ENCODE measurements around the gene ARHGAP18. TPM values are rescaled to one million over a fixed set of nuclear protein-coding genes. Genes with fewer than 3 reads are reported as not detected.

Gene ARHGAP18
- total and polyA plus RNA-seq, 2 of the 13 experiments (the other 11 are each of a cell fraction or from before 2014, with no cell fraction given): 58.2 to 115 TPM

GRCh38 chr6:129717277-129717676 is 7.3 kb upstream of the ARHGAP18 start (continued):
- TF ChIP-seq RARA (CRISPR knock-in tag; IDR thresholded peaks at IDR 0.05): peak; percentile 93
- TF ChIP-seq ZNF281 (CRISPR knock-in tag; IDR thresholded peaks at IDR 0.05; ENCODE audit: borderline replicate concordance): peak; percentile 43; the same call in 1 of the 2 replicates
- TF ChIP-seq PPARG (CRISPR knock-in tag; conservative IDR thresholded peaks at IDR 0.05): peak; percentile 63
- TF ChIP-seq, protein P1, sequence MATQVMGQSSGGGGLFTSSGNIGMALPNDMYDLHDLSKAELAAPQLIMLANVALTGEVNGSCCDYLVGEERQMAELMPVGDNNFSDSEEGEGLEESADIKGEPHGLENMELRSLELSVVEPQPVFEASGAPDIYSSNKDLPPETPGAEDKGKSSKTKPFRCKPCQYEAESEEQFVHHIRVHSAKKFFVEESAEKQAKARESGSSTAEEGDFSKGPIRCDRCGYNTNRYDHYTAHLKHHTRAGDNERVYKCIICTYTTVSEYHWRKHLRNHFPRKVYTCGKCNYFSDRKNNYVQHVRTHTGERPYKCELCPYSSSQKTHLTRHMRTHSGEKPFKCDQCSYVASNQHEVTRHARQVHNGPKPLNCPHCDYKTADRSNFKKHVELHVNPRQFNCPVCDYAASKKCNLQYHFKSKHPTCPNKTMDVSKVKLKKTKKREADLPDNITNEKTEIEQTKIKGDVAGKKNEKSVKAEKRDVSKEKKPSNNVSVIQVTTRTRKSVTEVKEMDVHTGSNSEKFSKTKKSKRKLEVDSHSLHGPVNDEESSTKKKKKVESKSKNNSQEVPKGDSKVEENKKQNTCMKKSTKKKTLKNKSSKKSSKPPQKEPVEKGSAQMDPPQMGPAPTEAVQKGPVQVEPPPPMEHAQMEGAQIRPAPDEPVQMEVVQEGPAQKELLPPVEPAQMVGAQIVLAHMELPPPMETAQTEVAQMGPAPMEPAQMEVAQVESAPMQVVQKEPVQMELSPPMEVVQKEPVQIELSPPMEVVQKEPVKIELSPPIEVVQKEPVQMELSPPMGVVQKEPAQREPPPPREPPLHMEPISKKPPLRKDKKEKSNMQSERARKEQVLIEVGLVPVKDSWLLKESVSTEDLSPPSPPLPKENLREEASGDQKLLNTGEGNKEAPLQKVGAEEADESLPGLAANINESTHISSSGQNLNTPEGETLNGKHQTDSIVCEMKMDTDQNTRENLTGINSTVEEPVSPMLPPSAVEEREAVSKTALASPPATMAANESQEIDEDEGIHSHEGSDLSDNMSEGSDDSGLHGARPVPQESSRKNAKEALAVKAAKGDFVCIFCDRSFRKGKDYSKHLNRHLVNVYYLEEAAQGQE (IDR thresholded peaks at IDR 0.05; ENCODE audit: borderline replicate concordance in 1 of 2, low read depth in 1 of 2, low read length in 2 of 2): peak in 1 of 2 experiments; percentile 75; a peak in 1 of 4 replicates
- peak; percentile 98 for TF ChIP-seq GATAD2A (CRISPR knock-in tag; IDR thresholded peaks at IDR 0.05)
- no peak for TF ChIP-seq CENPT (CRISPR knock-in tag; IDR thresholded peaks at IDR 0.05; ENCODE audit: low read depth)
- peak; percentile 40; the same call in 1 of the 2 replicates for TF ChIP-seq ZBTB34 (CRISPR knock-in tag; IDR thresholded peaks at IDR 0.05)
- peak; percentile 93 for TF ChIP-seq TGIF2 (CRISPR knock-in tag; IDR thresholded peaks at IDR 0.05)
- TF ChIP-seq CEBPB (IDR thresholded peaks at IDR 0.05; ENCODE audit: borderline replicate concordance, low read depth, low read length): peak; percentile 83
- TF ChIP-seq, protein P2, sequence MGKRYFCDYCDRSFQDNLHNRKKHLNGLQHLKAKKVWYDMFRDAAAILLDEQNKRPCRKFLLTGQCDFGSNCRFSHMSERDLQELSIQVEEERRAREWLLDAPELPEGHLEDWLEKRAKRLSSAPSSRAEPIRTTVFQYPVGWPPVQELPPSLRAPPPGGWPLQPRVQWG (CRISPR knock-in tag; IDR thresholded peaks at IDR 0.05; ENCODE audit: borderline replicate concordance, low read depth): no peak
- TF ChIP-seq HIC2 (CRISPR knock-in tag; IDR thresholded peaks at IDR 0.05; ENCODE audit: low read depth): peak; percentile 40; the same call in 1 of the 2 replicates
- peak; percentile 85 for TF ChIP-seq HDAC1 (CRISPR knock-in tag; IDR thresholded peaks at IDR 0.05)
- peak; percentile 58; the same call in 1 of the 2 replicates for TF ChIP-seq YEATS2 (CRISPR knock-in tag; IDR thresholded peaks at IDR 0.05; ENCODE audit: borderline replicate concordance)
- peak; percentile 47; the same call in 1 of the 2 replicates for TF ChIP-seq ATF1 (CRISPR knock-in tag; IDR thresholded peaks at IDR 0.05)
- peak; percentile 99 for TF ChIP-seq SP5 (CRISPR knock-in tag; IDR thresholded peaks at IDR 0.05; ENCODE audit: borderline replicate concordance, low read depth)
- no peak for TF ChIP-seq MXD1 (CRISPR knock-in tag; IDR thresholded peaks at IDR 0.05)
- no peak for TF ChIP-seq NR3C1 (CRISPR knock-in tag; IDR thresholded peaks at IDR 0.05)
- no peak for TF ChIP-seq ADNP (CRISPR knock-in tag; IDR thresholded peaks at IDR 0.05)
- TF ChIP-seq SALL1 (CRISPR knock-in tag; IDR thresholded peaks at IDR 0.05): peak; percentile 96
- TF ChIP-seq ZNF790 (CRISPR knock-in tag; IDR thresholded peaks at IDR 0.05; ENCODE audit: borderline replicate concordance): no peak
